HG03064 (cell line): Measurements from ENCODE around the gene CCNC.

Experiments used
- ATAC-seq: cut with Tn5 transposase; IDR thresholded peaks from one replicate; pipeline ENCODE4 v1.9.1; 2021; ENCODE audit warnings: low read depth; ENCODE audit not compliant: unreplicated experiment

CCNC gene, protein sequence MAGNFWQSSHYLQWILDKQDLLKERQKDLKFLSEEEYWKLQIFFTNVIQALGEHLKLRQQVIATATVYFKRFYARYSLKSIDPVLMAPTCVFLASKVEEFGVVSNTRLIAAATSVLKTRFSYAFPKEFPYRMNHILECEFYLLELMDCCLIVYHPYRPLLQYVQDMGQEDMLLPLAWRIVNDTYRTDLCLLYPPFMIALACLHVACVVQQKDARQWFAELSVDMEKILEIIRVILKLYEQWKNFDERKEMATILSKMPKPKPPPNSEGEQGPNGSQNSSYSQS

DNA sequence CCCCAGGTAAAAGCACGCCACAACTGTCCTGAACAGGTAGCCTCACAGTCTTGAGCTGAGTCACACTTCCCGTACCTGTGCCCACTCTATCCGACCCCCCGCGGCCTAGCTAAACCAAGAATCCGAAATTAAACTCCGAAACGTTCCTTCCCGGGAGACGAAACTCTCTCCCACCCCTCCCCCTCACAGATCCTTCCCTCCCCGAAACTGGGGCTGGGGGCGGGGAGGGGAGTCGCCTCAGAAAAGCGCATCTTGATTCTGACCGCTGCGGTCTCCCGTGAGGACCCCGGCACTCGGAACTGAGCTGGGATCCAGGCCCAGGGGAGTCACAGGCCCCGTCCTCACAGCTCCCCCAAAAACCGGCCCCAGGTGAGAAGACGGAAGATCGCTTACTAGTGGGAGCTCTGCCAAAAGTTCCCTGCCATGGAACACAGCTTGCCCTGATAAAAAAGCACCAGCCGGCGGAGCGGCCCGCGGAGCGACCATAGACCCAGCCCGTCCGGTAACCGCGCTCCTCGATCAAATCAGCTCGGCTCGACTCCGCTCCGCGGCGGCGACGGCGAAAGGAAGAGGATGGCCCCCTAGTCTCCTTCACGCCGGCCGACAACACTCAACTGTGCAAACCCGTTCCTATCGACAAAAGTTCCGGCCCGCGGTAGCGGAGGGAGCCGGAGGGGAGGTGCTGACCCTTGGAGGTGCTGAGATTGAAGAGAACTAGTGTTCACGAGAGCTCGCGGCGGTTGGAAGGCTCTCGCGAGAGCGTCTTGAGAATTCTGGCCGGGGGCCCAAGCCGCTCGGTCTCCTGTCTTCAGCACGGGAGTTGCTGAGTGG, at the start of gene CCNC:
Gene CCNC (minus strand): TSS at position 558 of the 831 bp plus-strand sequence. CDS start 133 bp downstream, at position 425.
- peak; percentile 97 for ATAC-seq

DNA sequence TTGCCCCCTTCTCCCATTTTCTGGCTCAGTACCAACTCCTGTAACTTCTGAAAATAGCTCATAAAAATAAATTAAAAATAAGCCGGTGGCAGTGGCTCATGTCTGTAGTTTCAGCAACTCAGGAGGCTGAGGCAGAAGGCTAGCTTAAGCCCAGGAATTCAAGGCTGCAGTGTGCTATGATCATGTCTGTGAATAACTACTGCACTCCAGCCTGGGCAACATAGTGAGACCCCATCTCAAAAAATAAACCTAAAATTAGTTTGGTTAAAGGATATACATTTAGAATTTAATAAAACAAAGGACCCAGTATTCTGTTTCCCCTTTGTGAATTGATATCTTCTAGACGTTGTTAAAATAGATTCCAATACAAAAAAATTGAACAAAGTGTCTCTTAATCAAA, 48.7 kb upstream of the CCNC start:
- no peak for ATAC-seq

DNA sequence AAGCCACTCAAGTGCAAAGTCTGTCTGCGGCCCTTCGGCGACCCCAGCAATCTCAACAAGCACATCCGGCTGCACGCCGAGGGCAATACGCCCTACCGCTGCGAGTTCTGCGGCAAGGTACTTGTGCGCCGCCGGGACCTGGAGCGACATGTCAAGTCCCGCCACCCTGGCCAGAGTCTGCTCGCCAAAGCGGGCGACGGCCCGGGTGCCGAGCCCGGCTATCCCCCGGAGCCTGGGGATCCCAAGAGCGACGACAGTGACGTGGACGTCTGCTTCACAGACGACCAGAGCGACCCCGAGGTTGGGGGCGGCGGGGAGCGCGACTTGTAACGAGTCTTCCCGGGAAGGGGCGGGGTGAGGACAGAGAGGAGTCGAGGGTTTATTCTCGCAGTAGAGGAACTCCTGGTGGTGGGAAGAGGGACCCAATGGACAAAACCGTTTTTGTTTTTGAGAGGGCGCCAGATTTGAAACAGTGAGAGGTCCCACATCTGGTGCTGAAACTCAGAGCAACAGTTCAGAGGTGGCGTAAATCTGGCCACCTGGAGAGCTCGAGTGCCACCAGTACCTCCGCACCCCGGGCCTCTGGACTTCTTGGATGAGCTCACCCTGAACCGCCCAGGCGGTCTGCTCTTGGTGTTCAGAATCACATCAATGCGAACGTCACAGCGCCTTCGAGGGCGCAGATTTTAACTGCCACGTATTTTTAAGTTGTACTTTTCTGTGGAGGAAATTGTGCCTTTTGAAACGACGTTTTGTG, 46.1 kb upstream of the CCNC start:
- ATAC-seq: peak; percentile 3

DNA sequence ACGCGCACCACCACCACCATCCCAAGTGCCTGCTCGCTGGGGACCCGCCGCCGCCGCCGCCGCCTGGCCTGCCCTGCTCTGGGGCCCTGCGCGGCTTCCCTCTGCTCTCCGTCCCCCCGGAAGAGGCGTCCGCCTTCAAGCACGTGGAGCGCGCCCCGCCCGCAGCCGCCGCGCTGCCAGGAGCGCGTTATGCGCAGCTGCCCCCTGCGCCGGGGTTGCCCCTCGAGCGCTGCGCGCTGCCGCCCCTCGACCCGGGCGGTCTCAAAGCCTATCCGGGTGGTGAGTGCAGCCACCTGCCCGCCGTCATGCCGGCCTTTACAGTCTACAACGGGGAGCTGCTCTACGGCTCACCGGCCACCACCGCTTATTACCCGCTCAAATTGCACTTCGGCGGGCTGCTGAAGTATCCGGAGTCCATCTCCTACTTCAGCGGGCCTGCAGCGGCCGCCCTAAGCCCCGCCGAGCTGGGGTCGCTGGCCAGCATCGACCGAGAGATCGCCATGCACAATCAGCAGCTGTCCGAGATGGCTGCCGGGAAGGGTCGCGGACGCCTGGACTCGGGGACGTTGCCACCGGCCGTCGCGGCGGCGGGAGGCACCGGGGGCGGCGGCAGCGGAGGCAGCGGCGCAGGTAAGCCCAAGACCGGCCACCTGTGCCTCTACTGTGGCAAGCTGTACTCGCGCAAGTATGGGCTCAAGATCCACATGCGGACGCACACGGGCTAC, 45.4 kb upstream of the CCNC start:
- ATAC-seq: peak; percentile 72

DNA sequence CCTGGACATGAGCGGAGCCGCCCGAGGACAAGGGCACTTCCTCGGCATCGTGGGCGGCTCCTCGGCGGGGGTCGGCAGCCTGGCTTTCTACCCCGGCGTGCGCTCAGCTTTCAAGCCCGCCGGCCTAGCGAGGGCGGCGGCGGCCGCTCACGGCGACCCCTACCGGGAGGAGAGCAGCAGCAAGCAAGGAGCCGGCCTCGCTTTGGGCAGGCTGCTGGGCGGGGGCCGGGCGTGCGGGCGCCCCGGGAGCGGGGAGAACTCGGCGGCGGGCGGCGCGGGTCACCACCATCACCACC, 44.9 kb upstream of the CCNC start:
- ATAC-seq: peak; percentile 70

DNA sequence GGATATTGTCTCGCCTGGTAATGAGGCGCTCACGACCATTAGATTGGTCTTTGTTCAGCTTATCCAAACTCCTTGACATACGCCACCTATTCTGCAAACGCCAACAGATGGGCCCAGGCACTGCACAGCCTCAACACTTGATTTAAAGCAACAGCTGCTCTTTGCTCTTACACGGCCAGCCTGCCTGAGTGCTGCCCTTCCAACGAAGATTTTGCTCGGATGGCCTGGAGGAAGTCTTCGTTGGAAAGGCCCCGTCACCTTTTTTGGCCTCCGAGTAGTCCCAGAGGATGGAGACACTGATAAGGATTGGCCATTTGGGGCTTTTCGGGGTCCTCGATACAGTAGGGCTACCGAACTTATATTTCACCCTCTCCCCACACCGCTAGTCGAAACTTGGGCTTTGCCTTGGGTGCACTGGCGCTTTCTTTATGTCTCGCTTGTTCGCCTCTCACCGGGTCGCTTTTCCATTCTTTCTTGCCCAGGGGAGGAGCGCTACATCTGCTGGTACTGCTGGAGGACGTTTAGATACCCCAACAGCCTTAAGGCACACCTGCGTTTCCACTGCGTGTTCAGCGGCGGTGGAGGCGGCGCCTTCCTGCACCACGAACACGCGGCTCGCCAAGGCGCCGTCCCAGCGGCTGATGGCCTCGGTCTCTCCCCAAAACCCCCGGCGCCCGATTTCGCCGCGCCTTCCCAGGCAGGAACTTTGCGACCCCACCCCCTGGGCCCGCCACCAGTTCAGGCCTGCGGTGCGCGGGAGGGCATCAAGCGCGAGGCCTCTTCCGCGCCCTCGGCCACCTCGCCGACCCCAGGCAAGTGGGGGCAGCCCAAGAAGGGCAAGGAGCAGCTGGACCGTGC, 44.3 kb upstream of the CCNC start:
- peak; percentile 4 for ATAC-seq

DNA sequence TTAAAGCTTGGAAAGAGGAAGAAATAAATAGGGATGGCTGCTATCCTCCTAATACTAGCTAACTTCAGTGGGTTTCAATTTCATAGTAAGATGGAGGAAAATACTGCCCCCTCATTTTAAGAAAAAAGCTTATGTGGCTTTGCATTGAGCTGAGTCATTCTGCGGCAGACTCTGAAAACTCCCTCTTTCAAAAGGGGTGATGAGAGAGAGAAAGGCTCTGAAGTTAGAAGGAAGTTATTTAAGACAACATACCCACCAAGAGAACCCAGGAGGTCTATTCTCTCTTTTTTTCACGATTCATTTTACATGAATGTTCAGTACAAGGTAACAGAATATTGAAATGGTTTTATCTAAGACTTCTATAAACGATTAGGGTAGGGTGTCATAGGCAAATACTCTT, 42.7 kb upstream of the CCNC start:
- ATAC-seq: peak; percentile 46

DNA sequence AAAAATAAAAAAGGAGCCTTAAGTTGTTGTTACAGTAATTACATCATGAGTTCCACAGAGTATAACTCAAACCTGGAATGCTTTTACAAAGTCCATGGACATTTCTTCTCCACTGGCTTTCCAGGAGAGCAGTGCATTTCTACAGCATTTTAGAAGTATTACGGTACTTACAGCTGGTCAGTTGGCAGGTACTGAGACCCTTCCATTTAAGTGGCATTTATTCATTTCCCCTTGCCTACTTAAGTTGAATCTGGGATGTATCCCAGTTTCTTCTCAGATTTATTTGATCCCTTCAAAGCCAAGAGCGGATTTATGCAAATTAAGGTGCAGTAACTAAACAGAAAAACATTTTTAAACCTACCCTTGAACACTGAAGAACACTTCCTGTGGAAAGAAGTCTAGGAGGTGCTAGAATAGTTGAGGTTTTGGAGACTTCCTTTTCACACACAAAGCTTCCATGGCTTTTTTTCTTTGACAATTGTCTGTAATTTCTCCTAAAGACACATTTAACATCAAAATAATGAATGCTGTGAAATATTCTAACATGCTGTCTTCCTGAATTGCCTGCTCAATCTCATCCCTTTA, 41.5 kb upstream of the CCNC start:
- ATAC-seq: no peak

DNA sequence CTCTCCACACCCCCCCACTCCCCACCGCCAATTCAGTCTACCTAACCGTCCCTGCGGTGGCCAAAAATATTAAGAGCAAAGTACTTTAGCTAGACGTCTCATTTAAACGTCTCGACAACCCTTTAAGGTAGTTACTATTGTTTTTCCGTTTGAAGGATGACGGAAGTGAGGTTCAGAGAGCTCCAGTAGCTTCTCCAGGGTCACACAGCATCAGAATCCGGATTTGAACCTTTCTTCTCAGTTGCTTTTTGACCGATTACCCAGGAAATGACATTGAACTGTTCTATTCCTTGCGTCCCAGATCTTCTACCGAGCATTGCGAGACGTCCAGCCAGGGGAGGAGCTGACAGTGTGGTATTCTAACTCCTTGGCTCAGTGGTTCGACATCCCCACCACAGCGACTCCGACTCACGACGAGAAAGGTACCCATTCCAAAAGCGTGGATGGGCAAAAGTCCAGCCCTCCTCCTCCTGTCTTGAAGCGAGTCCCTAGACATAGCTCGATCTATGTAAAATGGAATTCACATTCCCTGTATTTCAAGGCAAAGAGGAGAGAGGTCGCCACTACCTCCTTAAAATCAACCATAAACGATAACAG, 40.5 kb upstream of the CCNC start:
- no peak for ATAC-seq

DNA sequence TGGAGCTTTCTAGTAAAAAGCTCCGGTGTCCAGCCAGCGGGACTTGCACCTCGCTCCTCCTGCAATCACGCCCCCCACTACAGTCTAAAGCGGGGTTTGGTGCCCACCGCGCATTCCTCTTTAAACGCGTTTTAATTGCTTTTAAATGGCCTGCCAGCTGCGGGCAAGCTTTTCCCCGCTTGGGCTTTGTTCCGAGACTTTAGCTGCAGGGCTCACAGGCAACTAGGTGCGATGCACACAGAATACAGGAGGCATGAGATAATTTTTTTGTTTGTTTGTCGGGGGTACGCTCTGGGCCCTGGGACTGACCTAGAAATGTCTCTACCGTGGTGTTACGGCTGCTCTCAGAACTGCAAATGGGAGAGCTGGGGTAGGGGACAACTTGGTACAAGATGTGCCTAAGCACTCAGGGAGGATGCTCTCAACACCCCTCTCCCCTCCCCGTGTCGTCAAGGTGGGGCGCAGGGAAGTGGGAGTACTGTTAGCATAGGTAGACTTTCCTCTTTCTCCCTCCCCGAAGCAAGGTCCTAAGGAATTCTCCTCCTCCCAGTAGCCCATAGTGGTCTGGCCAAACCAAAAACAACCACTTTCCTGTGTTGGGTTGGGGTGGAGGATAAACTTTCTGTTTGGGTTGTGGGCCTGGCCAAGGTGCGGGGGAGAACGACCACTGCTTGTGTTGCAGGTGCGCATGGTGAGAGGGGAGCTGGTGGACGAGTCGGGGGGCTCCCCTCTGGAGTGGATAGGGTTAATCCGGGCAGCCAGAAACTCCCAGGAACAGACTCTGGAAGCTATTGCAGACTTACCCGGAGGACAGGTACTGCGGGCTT, 39.8 kb upstream of the CCNC start:
- ATAC-seq: no peak

DNA sequence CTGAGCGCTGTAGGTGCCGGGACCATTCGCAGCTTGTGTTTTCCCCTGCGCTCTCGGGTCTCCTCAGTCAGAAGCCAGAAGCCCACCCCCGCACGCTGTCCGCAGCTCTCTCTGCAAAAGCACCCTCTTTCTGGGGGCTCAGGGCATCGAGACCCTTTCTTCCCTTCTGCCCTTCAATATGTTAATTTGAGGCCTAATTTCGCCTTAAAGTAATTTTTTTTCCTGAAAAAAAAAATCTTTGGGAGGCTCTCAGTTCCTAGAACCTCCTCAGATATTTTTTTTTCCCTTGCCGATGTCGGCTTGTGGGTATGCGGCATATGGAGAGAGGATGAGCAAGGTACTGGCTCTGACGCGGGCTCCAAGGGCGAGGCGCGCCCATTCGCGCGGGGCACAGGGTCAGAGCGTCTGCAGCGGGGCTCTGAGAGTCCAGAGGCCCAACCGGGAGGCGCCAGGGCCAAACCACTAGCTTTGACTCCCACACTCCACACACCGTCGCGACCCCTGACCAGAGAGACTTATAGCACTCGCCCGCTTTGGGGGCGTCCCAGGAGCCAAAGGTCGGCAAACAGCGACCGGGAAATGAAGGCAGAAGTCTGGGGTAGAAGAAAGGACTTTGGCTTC, 39.1 kb upstream of the CCNC start:
- no peak for ATAC-seq

DNA sequence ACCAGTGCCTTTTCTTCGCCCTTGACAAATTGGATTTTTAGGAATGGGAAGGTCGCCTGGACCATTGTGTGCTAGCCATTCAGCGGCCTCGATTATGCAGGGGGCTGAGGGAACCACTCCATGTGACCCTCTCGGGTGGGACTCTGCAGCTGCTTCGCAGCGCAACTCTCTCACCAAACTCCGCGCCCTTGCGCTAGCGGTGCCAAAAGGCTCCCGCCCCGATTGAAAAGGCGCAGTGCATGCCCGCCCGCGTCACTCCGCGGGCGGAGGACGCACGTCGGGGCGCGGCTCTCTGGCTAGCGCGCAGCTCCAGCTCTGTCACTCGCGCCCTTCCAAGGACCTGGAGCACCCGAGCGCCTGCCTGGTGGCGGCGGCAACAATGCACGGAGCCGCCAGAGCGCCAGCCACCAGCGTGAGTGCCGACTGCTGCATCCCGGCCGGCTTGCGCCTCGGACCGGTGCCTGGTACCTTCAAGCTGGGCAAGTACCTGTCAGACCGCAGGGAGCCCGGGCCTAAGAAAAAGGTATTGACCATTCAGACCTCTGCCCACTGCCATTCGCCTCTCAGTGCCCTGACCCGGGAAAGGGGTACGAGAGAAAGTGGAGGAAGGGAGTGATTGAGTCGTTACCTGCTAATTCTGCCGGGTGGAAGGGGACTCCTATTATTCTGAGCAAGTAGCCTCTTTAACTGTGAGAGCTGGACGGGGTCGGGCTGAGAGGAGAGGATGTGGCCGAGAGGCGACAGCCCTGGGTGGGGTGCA, 38.4 kb upstream of the CCNC start, which contains the start of gene PRDM13:
Gene PRDM13 (plus strand): TSS at position 178 of the 760 bp plus-strand sequence. CDS start 202 bp downstream, at position 380.
- no peak for ATAC-seq

DNA sequence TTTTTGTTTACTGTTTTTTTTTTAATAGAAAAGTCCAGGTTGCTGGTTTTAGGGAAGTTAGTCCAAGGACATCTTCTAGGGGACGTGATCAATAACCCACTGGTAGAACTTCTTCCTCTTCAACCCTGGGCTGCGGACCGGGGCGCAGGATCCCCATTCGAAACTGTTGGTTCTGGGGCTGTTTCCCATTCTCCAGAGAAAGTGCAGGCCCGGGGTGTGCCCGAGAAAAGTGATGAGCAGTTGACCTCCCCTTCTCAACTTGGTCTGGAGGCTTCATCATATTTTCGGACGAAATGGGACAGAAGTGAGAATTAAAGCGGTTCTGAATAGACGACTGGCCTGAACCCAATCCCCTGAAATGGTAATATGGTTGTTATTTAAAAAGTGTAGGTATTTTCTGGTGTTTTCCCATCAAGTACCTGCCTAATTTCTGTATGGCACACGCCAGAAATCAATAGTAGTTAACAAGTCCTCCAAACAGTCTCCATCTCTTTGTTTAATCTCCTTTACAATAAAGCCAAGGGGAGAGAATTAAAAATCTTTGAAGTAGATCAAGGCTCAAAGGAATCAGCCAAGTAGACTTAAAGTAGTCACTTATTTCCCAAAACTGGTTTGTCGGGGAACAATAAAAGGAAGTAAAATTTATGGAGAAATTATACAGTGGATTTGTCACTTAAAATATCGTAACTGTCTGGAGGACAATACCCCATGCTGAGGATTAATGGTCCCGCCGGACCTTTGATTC, 37.6 kb upstream of the CCNC start:
- ATAC-seq: no peak

DNA sequence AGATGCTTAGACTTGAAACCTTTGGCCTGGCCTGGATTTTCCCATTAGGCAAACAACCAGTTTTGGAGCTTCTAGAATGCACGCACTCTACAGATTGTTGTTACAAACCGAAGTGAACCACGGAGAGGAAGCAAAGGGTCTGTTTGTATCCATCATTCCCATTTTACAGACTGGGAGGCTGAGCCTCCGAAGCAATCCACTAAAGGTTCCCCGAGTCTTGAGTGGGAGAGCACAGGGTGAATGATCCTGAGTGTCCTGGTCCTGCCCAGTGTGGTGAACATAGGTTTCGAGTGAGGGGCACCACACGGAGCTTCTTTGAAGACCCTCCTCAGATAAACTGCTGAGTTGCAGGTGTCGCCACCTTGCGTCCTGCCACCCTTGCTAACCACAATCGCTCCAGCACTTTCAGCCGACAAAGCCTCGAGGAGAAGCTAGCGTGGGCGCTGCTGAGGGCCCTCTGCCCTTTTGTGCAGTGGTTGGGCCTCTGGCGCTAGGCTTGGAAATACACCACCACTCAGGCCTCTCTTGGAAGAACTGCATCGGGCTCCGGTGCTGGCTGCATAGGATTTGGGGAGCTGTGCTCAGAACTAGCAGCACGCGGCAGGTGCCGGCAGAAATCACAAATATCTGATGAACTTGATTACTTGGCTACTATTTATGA, 36.7 kb upstream of the CCNC start:
- ATAC-seq: no peak

DNA sequence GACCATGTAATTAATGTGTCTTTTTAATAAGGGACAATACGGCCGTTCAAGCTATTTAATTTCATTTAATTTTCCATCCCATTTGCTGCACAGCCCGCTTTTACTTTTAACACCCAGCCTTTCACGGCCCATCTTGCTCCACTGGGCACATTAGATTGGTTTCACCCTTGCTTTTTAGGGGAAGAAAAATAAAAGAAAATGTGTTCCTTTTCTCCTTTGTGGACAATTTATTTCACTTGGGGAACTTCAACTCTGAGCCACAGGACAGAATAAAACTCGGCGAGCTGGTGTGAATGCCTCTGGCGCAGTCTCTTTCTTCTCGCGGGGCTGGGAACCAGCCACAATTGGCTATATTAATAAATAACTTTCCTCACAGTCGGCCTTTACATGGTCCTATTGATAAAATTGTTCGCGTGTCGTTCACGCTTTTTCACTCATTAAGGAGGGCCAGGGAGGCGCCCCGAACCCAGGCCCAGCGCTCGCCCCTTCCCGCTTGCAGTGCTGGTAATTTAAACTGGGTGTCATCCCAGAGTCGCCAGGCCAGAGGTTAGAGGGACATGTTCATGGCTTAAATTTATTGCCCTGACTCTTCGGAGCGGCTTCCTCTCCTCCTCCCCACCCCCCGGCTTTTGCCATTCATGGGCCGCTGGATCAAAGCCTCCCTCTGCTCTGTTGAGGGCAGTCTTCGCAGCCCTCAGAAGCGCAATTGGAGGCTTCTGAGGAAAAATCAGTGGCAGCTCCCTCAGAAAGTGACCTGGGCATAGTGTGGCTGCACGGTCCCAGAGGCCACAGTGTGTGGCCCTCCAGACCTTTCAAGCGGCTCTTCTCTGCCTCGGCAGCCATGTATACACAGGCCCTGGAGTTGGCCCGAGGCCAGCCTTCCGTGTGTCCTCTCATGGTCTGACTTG, 36.0 kb upstream of the CCNC start:
- ATAC-seq: no peak
